HG03103 (cell line): ENCODE measurements around the gene SEC24B.
"Not testable (repeated sequence)": the region's sequence is repeated elsewhere in the genome, so short reads cannot be mapped to it uniquely, and the experiment has no call there.

Experiments
- ATAC-seq: cut with Tn5 transposase; IDR thresholded peaks from one replicate; pipeline ENCODE4 v1.9.1; 2021; ENCODE audit warnings: low read depth; ENCODE audit not compliant: unreplicated experiment

SEC24B gene

GRCh38 chr4:109497511-109497910 is 63.9 kb downstream of the SEC24B start:
- ATAC-seq = no peak

DNA sequence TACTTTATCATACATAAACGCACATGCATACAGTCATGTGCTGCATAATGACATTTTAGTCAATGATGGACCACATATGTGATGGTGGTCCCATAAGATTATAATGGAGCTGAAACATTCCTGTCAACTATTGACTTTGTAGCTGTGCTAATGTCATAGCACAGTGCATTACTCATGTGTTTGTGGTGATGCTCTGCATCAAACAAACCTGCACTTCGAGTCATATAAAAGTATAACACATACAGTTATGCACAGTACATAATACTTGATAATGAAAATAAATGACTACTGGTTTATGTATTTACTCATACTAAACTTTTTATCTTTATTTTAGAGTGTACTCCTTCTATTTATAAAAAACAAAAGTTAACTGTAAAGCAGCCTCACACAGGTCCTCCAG is 65.9 kb downstream of the SEC24B start:
- ATAC-seq = no peak

- ATAC-seq = no peak
Observed at GRCh38 chr4:109506890-109507289, 73.3 kb downstream of the SEC24B start.

- ATAC-seq = no peak
Observed at GRCh38 chr4:109510687-109511086, 77.1 kb downstream of the SEC24B start.

- ATAC-seq = no peak
Observed at GRCh38 chr4:109511414-109511813, 77.8 kb downstream of the SEC24B start.

DNA sequence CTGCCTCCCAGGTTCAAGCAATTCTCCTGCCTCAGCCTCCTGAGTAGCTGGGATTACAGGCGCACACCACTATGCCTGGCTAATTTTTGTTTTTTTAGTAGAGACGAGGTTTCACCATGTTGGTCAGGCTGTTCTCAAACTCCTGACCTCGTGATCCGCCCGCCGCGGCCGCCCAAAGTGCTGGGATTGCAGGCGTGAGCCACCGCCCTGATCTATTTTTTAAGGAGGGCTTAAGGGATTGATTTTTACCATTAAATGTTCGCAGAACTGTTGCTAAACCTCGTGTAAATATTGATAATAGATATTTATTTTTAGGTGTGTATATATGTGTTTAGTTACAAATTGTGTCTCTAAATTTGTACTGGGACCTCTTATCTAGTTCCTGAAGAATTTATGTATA is 79.8 kb downstream of the SEC24B start:
- ATAC-seq = not testable (repeated sequence)

DNA sequence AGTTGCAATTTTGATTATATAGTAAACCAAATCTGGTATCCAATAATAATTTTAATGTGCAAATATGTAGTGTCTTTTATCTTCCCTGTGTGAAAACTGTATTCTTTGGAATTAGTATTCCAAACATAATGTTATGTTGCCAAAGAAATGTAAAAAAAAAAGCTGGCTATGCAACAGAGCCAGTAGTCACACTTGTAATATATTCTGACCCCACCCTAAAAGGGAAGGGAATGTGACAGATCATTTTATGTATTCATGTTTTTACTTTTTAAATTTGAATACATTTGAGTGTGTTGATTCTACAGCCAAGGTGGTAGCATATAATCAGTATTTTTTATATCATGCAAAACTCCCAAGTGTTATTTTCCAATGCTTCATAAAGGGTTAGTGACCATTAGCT is 98.6 kb downstream of the SEC24B start:
- ATAC-seq = no peak

GRCh38 chr4:109545401-109545800 is 111.8 kb downstream of the SEC24B start:
- no peak for ATAC-seq

- no peak for ATAC-seq
Observed at GRCh38 chr4:109547394-109547793, 113.8 kb downstream of the SEC24B start.

GRCh38 chr4:109548655-109549054 is 115.0 kb downstream of the SEC24B start:
- no peak for ATAC-seq

- no peak for ATAC-seq
Observed at GRCh38 chr4:109552237-109552636, 118.6 kb downstream of the SEC24B start.

- no peak for ATAC-seq
Observed at GRCh38 chr4:109553130-109553529, 119.5 kb downstream of the SEC24B start.

GRCh38 chr4:109554971-109555370 is 121.4 kb downstream of the SEC24B start:
- no peak for ATAC-seq

GRCh38 chr4:109557433-109557832 is 123.8 kb downstream of the SEC24B start:
- ATAC-seq = no peak

GRCh38 chr4:109558095-109558494 is 124.5 kb downstream of the SEC24B start:
- ATAC-seq = not testable (repeated sequence)

- ATAC-seq = peak; percentile 14
Observed at GRCh38 chr4:109559625-109559982, 126.0 kb downstream of the SEC24B start.

DNA sequence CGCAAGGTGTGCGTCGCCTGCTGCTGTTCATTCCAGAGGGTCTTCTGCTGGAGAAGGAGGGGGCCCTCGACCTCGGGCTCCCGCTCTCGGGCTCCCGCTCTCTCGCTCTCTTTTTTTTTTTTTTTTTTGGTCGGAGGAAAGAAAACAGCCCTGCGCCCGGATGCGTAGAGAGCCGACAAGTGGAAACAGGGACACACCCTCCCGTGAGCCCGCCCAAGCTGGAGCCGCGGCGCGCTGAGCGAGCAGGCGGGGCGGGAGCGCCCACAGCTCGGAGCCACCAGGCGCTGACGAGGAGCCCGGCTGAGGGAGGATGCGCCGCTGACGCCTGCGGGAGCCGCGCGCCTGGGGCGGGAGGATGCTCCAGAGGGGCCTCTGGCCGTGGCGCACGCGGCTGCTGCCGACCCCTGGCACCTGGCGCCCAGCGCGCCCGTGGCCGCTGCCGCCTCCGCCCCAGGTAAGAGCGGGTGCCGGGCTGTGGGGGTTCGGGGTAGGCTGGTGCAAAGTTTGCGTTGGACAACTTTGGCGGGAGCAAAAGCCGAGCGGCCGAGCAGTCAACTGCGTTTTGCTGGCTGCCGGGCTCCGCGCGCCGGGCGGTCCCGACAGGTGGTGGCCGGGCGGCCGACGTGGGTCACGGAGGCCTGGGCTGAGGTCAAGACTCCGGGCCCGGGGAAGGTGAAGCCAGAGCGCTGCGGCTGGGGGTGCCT is 126.5 kb downstream of the SEC24B start, which contains the start of gene MCUB:
Gene MCUB (plus strand): TSS at position 264 of the 704 bp plus-strand sequence. CDS start 92 bp downstream, at position 356.
- ATAC-seq = peak; percentile 87

DNA sequence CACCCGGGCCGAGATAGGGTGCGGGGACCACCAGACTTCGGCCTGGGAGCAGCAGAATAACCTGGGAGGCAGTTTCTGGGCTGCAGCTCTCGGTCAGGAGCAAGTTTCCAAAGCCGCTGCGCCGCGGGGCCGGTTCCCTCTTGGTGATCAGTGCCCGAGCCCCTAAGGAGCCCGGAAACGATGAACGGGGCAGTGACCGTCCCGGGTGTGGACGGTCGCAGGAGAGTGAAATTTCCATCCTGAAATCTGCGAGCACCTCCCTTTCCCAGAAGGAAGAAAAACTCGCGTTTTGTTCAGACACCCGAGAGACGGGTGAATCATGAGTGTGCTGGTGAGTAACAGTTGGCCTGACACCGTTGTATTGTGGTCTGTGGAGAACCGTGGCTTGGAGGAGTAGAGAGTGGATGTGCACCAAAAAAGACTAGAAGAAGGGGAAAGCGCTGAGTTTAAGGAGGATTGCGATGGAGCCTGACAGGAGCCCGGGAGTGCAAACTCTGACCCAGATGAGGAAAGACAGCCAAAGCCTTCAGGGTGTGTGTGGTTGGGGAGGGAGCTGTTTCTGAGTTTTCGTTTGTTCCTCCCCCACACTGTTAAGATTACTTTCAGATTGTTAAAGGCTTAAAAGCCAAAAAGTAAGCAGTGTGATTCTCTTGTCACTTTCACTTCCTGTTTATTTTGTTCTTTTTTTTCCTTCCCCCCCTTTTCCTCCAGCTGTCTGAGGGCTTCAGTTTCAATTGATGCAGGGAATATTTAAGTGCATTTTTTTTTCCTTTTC is 127.3 kb downstream of the SEC24B start:
- peak; percentile 59 for ATAC-seq

- ATAC-seq = no peak
Observed at GRCh38 chr4:109562457-109563239, 129.0 kb downstream of the SEC24B start.

DNA sequence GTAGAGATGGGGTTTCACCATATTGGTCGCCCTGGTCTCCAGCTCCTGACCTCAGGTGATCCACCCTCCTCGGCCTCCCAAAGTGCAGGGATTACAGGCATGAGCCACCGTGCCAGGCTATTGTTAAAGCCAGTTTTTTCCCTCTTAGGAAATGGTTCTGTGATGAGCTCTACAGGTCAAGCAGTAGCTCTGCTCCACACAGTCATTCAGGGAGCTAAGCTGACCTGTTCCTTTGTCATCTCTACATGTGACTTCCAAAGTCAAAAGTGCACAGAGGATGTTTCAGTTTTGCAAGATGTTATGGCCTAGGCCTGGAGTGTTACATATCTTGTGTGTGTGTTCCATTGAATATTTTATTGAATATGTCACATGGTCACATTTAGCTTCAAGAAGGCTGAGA is 137.9 kb downstream of the SEC24B start:
- no peak for ATAC-seq

- ATAC-seq = no peak
Observed at GRCh38 chr4:109572154-109572553, 138.5 kb downstream of the SEC24B start.
